Endothelial cell of umbilical vein (primary cell): ENCODE measurements around the gene DIAPH2. TPM values are rescaled to one million over a fixed set of nuclear protein-coding genes. Genes with fewer than 3 reads are reported as not detected.

Source experiments
- BruUV-seq: library from RNA; stranded (reverse); fragments of 400-500 nt; replicated peaks from 2 replicates; lab custom pipeline; 2021; lab: Mats Ljungman, UMichigan
- CTCF ChIA-PET: fragments of 300-600, 350-600 bp; sonication (Branson Sonifier 250); formaldehyde crosslinking; loops from one replicate; lab custom pipeline; 2021; ENCODE audit warnings: antibody characterized with exemption, inconsistent platforms; lab: Charles Lee
- POLR2A ChIA-PET: fragments of 300-600, 350-600 bp; sonication (Branson Sonifier 250); formaldehyde crosslinking; loops from one replicate; lab custom pipeline; 2021; ENCODE audit warnings: antibody characterized with exemption, inconsistent platforms; lab: Charles Lee
- DNase-seq: peaks from one replicate; pipeline ENCODE4 v3.0.0-alpha.2; 2011; ENCODE audit warnings: low read depth, low spot score
- FAIRE-seq: peaks from 2 replicates; lab custom pipeline; 2011; peaks lifted over from hg19 to GRCh38; lab: Jason Lieb, UNC
- H2AFZ ChIP-seq: 2 replicates; pipeline ENCODE4 v1.6.0; 2012; ENCODE audit warnings: low read depth, low read length, control low read depth, inconsistent platforms
- H3K27ac ChIP-seq: 2 replicates; pipeline ENCODE4 v1.5.1; 2011; ENCODE audit warnings: low read depth, mild to moderate bottlenecking, control low read depth, low read length, moderate library complexity; ENCODE audit not compliant: insufficient read depth
- H3K27me3 ChIP-seq, 2 experiments: 2 replicates each; pipeline versions ENCODE4 v1.6.0 to v1.6.1; 2011; ENCODE audit warnings: low read length in 2 of 2, mixed read lengths in 1 of 2; ENCODE audit not compliant: control insufficient read depth in 2 of 2, insufficient read depth in 2 of 2
- H3K36me3 ChIP-seq, 2 experiments: 2 replicates in 1 of 2; 3 replicates in 1 of 2; pipeline ENCODE4 v1.5.1; 2011; ENCODE audit warnings: low read length in 2 of 2, mild to moderate bottlenecking in 1 of 2, moderate library complexity in 1 of 2; ENCODE audit not compliant: control insufficient read depth in 2 of 2, insufficient read depth in 2 of 2; ENCODE audit errors: extremely low read depth in 1 of 2
- H3K4me1 ChIP-seq: 3 replicates; pipeline ENCODE4 v1.5.1; 2011; ENCODE audit warnings: mild to moderate bottlenecking, low read length; ENCODE audit not compliant: control insufficient read depth, insufficient read depth; ENCODE audit errors: extremely low read depth
- H3K4me2 ChIP-seq: 2 replicates; pipeline ENCODE4 v1.6.1; 2011; ENCODE audit warnings: low read length, control low read depth, mixed read lengths; ENCODE audit not compliant: insufficient read depth
- H3K4me3 ChIP-seq, 3 experiments: fragments of 200-600 bp in 1 of 3; sonication (generic), shearing (Covaris generic) in 1 of 3; replicated peaks in 1 of 3; 2 replicates each; pipeline ENCODE4 v1.5.1; 2011 to 2016; ENCODE audit warnings: control low read depth in 3 of 3, low read length in 3 of 3, mild to moderate bottlenecking in 2 of 3, inconsistent platforms in 1 of 3, low read depth in 1 of 3, moderate library complexity in 1 of 3; ENCODE audit not compliant: insufficient read depth in 1 of 3
- H3K79me2 ChIP-seq: 2 replicates; pipeline ENCODE4 v1.6.0; 2012; ENCODE audit warnings: low read length, inconsistent platforms; ENCODE audit not compliant: control insufficient read depth, insufficient read depth
- H3K9ac ChIP-seq: replicated peaks from 2 replicates; pipeline ENCODE3; 2011; ENCODE audit warnings: low read length, control low read depth; ENCODE audit not compliant: insufficient read depth; ENCODE audit errors: extremely low read depth
- H3K9me1 ChIP-seq: replicated peaks from 3 replicates; pipeline ENCODE4 v1.6.0; 2011; ENCODE audit warnings: mild to moderate bottlenecking, low read length; ENCODE audit not compliant: control insufficient read depth, insufficient read depth; ENCODE audit errors: extremely low read depth
- H3K9me3 ChIP-seq: replicated peaks from 2 replicates; pipeline ENCODE4 v1.5.1; 2012; ENCODE audit warnings: low read length, inconsistent platforms; ENCODE audit not compliant: control insufficient read depth, insufficient read depth
- H4K20me1 ChIP-seq: replicated peaks from 2 replicates; pipeline ENCODE3; 2011; ENCODE audit warnings: mild to moderate bottlenecking, low read length; ENCODE audit not compliant: control insufficient read depth, insufficient read depth; ENCODE audit errors: extremely low read depth
- CTCF ChIP-seq, 2 donors: IDR thresholded peaks; 1 replicate in 1 of 2; 2 replicates in 1 of 2; pipeline ENCODE4 v1.5.1; 2011; ENCODE audit warnings: low read length in 2 of 2, mild to moderate bottlenecking in 2 of 2, moderate library complexity in 2 of 2, control low read depth in 1 of 2, inconsistent platforms in 1 of 2, low read depth in 1 of 2; ENCODE audit not compliant: insufficient read depth in 1 of 2; ENCODE audit errors: extremely low read depth in 1 of 2
- EZH2 ChIP-seq: IDR thresholded peaks from 2 replicates; pipeline ENCODE4 v1.6.1; 2012; ENCODE audit warnings: borderline replicate concordance, low read depth, mild to moderate bottlenecking, moderate library complexity, low read length, inconsistent platforms; ENCODE audit not compliant: severe bottlenecking
- FOS ChIP-seq: IDR thresholded peaks from 2 replicates; pipeline ENCODE4 v1.6.1; 2011; ENCODE audit warnings: mild to moderate bottlenecking, low read length, moderate library complexity, borderline replicate concordance; ENCODE audit not compliant: insufficient read depth
- GATA2 ChIP-seq: IDR thresholded peaks from 2 replicates; pipeline ENCODE4 v1.7.0; 2011; ENCODE audit warnings: low read depth, mild to moderate bottlenecking, moderate library complexity, mixed read lengths, low read length; ENCODE audit not compliant: insufficient read length, insufficient read depth
- JUN ChIP-seq: IDR thresholded peaks from 2 replicates; pipeline ENCODE4 v1.6.1; 2011; ENCODE audit warnings: borderline replicate concordance, low read depth; ENCODE audit not compliant: insufficient read length, insufficient read depth
- MAX ChIP-seq: IDR thresholded peaks from 2 replicates; pipeline ENCODE4 v1.6.1; 2011; ENCODE audit not compliant: insufficient read depth, insufficient read length
- MYC ChIP-seq: IDR thresholded peaks from one replicate; pipeline ENCODE4 v1.6.1; 2011; ENCODE audit warnings: mild to moderate bottlenecking, low read depth, low read length
- POLR2A ChIP-seq: IDR thresholded peaks from 2 replicates; pipeline ENCODE4 v1.6.1; 2012; ENCODE audit warnings: low read depth, mild to moderate bottlenecking, control low read depth, low read length
- POLR2AphosphoS5 ChIP-seq: IDR thresholded peaks from 2 replicates; pipeline ENCODE4 v1.6.1; 2012; ENCODE audit warnings: low read depth, mild to moderate bottlenecking, control low read depth, low read length, moderate library complexity; ENCODE audit not compliant: insufficient read depth
- dilution Hi-C: fragments of 300-500 bp; cut with MboI; formaldehyde crosslinking; loops from one replicate; pipeline ENCODE4 v1.15.0; 2019; ENCODE audit warnings: low sequenced_read_pairs; ENCODE audit not compliant: extremely low pct_ligation_motif_present
- intact Hi-C: fragments of 100-400 bp; cut with micrococcal nuclease; formaldehyde crosslinking; loops from one replicate; pipeline ENCODE4 v1.10.0; 2022
- polyA plus RNA-seq, 4 experiments: library from polyadenylated mRNA; depleted of rRNA in 3 of 4; stranded (reverse) in 3 of 4; unstranded in 1 of 4; fragments of >200 nt; gene quantifications; 2 replicates each; pipeline versions ENCODE4 v1.2.1 to v1.2.3, GENCODE V29; 2011 to 2012; ENCODE audit warnings: missing spikeins in 1 of 4
- total RNA-seq: library from RNA; stranded (reverse); gene quantifications from 2 replicates; pipeline ENCODE4 v1.2.3, GENCODE V29; 2021

The DIAPH2 gene
- total and polyA plus RNA-seq, 2 donors (not counting 3 experiments of a cell fraction or from before 2014, with no cell fraction given): 3.0 to 30.0 TPM

- no peaks in the 10 kb centered on the region for H3K27me3 ChIP-seq
- no peak overlapping the region for H3K4me3 ChIP-seq
- BruUV-seq: no TSS peak
- TF ChIP-seq POLR2A (no peak), MAX (no peak)
- H3K27ac ChIP-seq: no peak overlapping the region
- FAIRE-seq (no peak), DNase-seq (no peak)
- H3K36me3 ChIP-seq: no peaks in the 10 kb centered on the region
- ChIA-PET POLR2A (no interaction called here), CTCF (no interaction called here)
- H3K9me3 ChIP-seq: no peaks in the 10 kb centered on the region
- H2AFZ ChIP-seq: no peak overlapping the region
- H3K4me1 ChIP-seq: no peaks in the 10 kb centered on the region
- intact Hi-C loops: no loop called here
- no peak overlapping the region for H3K4me2 ChIP-seq
- H3K79me2 ChIP-seq: no peaks in the 10 kb centered on the region
- dilution Hi-C loops: no loop called here
- no peaks in the 10 kb centered on the region for H4K20me1 ChIP-seq
- no peak overlapping the region for H3K9ac ChIP-seq
- H3K9me1 ChIP-seq: no peaks in the 10 kb centered on the region
Observed at GRCh38 chrX:97145934-97146333, 461.3 kb downstream of the DIAPH2 start.

- Histone ChIP-seq H3K4me1 (no peaks in the 10 kb centered on the region), H4K20me1 (no peaks in the 10 kb centered on the region), H3K27me3 (no peaks in the 10 kb centered on the region), H3K27ac (no peak overlapping the region), H2AFZ (no peak overlapping the region), H3K36me3 (no peaks in the 10 kb centered on the region), H3K9ac (no peak overlapping the region), H3K4me3 (no peak overlapping the region), H3K79me2 (no peaks in the 10 kb centered on the region), H3K9me3 (no peaks in the 10 kb centered on the region), H3K4me2 (no peak overlapping the region), H3K9me1 (no peaks in the 10 kb centered on the region)
- ChIA-PET CTCF (no interaction called here), POLR2A (no interaction called here)
- TF ChIP-seq GATA2 (no peak), MAX (no peak), EZH2 (no peak), JUN (no peak), CTCF (IDR thresholded peaks at IDR 0.05; ENCODE audit: extremely low read depth in 1 of 2, insufficient read depth in 1 of 2, low read depth in 1 of 2, low read length in 2 of 2) (no peak), POLR2A (no peak), POLR2AphosphoS5 (no peak), FOS (no peak), MYC (no peak)
- FAIRE-seq: no peak
- dilution Hi-C loops (no loop called here), intact Hi-C loops (no loop called here)
- BruUV-seq: no TSS peak
- DNase-seq: no peak
Observed at GRCh38 chrX:97155816-97156215, 471.2 kb downstream of the DIAPH2 start.
